H1 (cell line): ENCODE results near the gene HOXB3. TPM values are rescaled to one million over a fixed set of nuclear protein-coding genes. Genes with fewer than 3 reads are reported as not detected.

Experiments
- CTCF ChIA-PET: fragments of 300-600 bp; sonication (Branson Sonifier 250); formaldehyde crosslinking; loops from one replicate; lab custom pipeline; 2021; ENCODE audit not compliant: partially characterized antibody; lab: Charles Lee
- POLR2A ChIA-PET: fragments of 300-600 bp; sonication (Branson Sonifier 250); formaldehyde crosslinking; loops from one replicate; lab custom pipeline; 2021; ENCODE audit warnings: inconsistent platforms; ENCODE audit not compliant: partially characterized antibody; lab: Charles Lee
- DNase-seq, 2 experiments: peaks; one replicate each; pipeline versions ENCODE4 v3.0.0 to v3.0.0-alpha.2; 2010 to 2022; ENCODE audit warnings: low spot score in 2 of 2, low read depth in 1 of 2, mixed read lengths in 1 of 2
- FAIRE-seq: peaks from 2 replicates; lab custom pipeline; 2011; peaks lifted over from hg19 to GRCh38; lab: Jason Lieb, UNC
- H2AFZ ChIP-seq: 2 replicates; pipeline ENCODE4 v1.8.1; 2012; ENCODE audit warnings: low read length, inconsistent platforms
- H2AK5ac ChIP-seq: 2 replicates; pipeline ENCODE4 v1.6.1; 2013; ENCODE audit warnings: low read depth, low read length
- H2BK120ac ChIP-seq: replicated peaks from 2 replicates; pipeline ENCODE3; 2013; ENCODE audit warnings: low read depth, low read length, inconsistent platforms
- H2BK12ac ChIP-seq: 2 replicates; pipeline ENCODE4 v1.6.1; 2013; ENCODE audit warnings: low read depth, low read length
- H2BK15ac ChIP-seq: 2 replicates; pipeline ENCODE4 v1.6.1; 2013; ENCODE audit warnings: low read length
- H2BK20ac ChIP-seq: 2 replicates; pipeline ENCODE4 v1.6.1; 2013; ENCODE audit warnings: low read length
- H2BK5ac ChIP-seq: 2 replicates; pipeline ENCODE4 v1.6.1; 2013; ENCODE audit warnings: low read depth, low read length
- H3K14ac ChIP-seq: 2 replicates; pipeline ENCODE4 v1.6.1; 2013; ENCODE audit warnings: inconsistent platforms; ENCODE audit not compliant: insufficient read length
- H3K18ac ChIP-seq: 2 replicates; pipeline ENCODE4 v1.6.1; 2013; ENCODE audit warnings: low read length; ENCODE audit errors: extremely low read depth
- H3K23ac ChIP-seq: 2 replicates; pipeline ENCODE4 v1.6.1; 2013; ENCODE audit warnings: inconsistent platforms; ENCODE audit not compliant: insufficient read length
- H3K23me2 ChIP-seq: 2 replicates; pipeline ENCODE4 v1.6.1; 2013; ENCODE audit warnings: low read depth, low read length
- H3K27ac ChIP-seq: 2 replicates; pipeline ENCODE4 v1.6.1; 2011; ENCODE audit warnings: low read depth, low read length, inconsistent platforms
- H3K27me3 ChIP-seq, 4 experiments: replicated peaks in 1 of 4; 1 replicate in 1 of 4; 2 replicates in 3 of 4; pipeline versions ENCODE4 v1.6.1 to v1.8.1; 2011 to 2013; ENCODE audit warnings: low read length in 3 of 4, mild to moderate bottlenecking in 3 of 4, inconsistent platforms in 2 of 4, mixed read lengths in 2 of 4, moderate library complexity in 1 of 4; ENCODE audit not compliant: control insufficient read depth in 3 of 4, insufficient read depth in 3 of 4; ENCODE audit errors: extremely low read depth in 1 of 4
- H3K36me3 ChIP-seq, 4 experiments: 2 replicates each; pipeline versions ENCODE4 v1.6.1 to v1.8.1; 2011 to 2013; ENCODE audit warnings: mild to moderate bottlenecking in 4 of 4, low read length in 3 of 4, moderate library complexity in 2 of 4, control low read depth in 1 of 4, inconsistent platforms in 1 of 4; ENCODE audit not compliant: insufficient read depth in 4 of 4, control insufficient read depth in 2 of 4
- H3K4ac ChIP-seq: replicated peaks from 2 replicates; pipeline ENCODE3; 2013; ENCODE audit warnings: low read length, low read depth, mixed read lengths, inconsistent platforms; ENCODE audit not compliant: insufficient read length
- H3K4me1 ChIP-seq, 4 experiments: replicated peaks in 1 of 4; 1 replicate in 1 of 4; 2 replicates in 3 of 4; pipeline versions ENCODE4 v1.6.1 to v1.8.1; 2011 to 2013; ENCODE audit warnings: low read length in 3 of 4, inconsistent platforms in 2 of 4, mixed read lengths in 1 of 4; ENCODE audit not compliant: insufficient read depth in 4 of 4, control insufficient read depth in 3 of 4
- H3K4me2 ChIP-seq, 2 experiments: 2 replicates each; pipeline versions ENCODE4 v1.6.1 to v1.8.1; 2011 to 2013; ENCODE audit warnings: low read depth in 2 of 2, low read length in 2 of 2, control low read depth in 1 of 2, inconsistent platforms in 1 of 2, mild to moderate bottlenecking in 1 of 2; ENCODE audit not compliant: insufficient read depth in 1 of 2
- H3K4me3 ChIP-seq, 4 experiments: fragments of 200-600, 300-600 bp in 1 of 4; sonication (generic), shearing (Covaris generic), sonication (Bioruptor Twin) in 1 of 4; 2 replicates each; pipeline versions ENCODE4 v1.5.1 to v1.8.1; 2011 to 2016; ENCODE audit warnings: low read length in 4 of 4, low read depth in 3 of 4, control low read depth in 2 of 4, inconsistent platforms in 2 of 4, mild to moderate bottlenecking in 2 of 4, mixed read lengths in 1 of 4, moderate library complexity in 1 of 4; ENCODE audit not compliant: insufficient read depth in 2 of 4; ENCODE audit errors: extremely low read depth in 1 of 4
- H3K56ac ChIP-seq: replicated peaks from 2 replicates; pipeline ENCODE3; 2013; ENCODE audit warnings: low read depth, mild to moderate bottlenecking, mixed read lengths, low read length, inconsistent platforms; ENCODE audit not compliant: insufficient read length
- H3K79me1 ChIP-seq: 2 replicates; pipeline ENCODE4 v1.6.1; 2013; ENCODE audit warnings: low read depth, low read length, control low read depth
- H3K79me2 ChIP-seq, 2 experiments: 2 replicates each; pipeline versions ENCODE4 v1.6.1 to v1.8.1; 2012 to 2013; ENCODE audit warnings: low read length in 2 of 2, mild to moderate bottlenecking in 2 of 2, inconsistent platforms in 1 of 2; ENCODE audit not compliant: insufficient read depth in 2 of 2, control insufficient read depth in 1 of 2
- H3K9ac ChIP-seq, 4 experiments: replicated peaks in 1 of 4; 1 replicate in 1 of 4; 2 replicates in 3 of 4; pipeline versions ENCODE4 v1.6.1 to v1.8.1; 2011 to 2013; ENCODE audit warnings: low read depth in 3 of 4, low read length in 3 of 4, control low read depth in 2 of 4, mild to moderate bottlenecking in 2 of 4, moderate library complexity in 2 of 4, inconsistent platforms in 1 of 4; ENCODE audit errors: extremely low read depth in 1 of 4
- H3K9me3 ChIP-seq, 2 experiments: 2 replicates each; pipeline versions ENCODE4 v1.6.1 to v1.8.1; 2012 to 2013; ENCODE audit warnings: mild to moderate bottlenecking in 2 of 2, moderate library complexity in 2 of 2, control low read depth in 1 of 2, inconsistent platforms in 1 of 2, low read depth in 1 of 2, low read length in 1 of 2, mixed read lengths in 1 of 2; ENCODE audit not compliant: insufficient read depth in 2 of 2
- H4K20me1 ChIP-seq, 2 experiments: replicated peaks in 1 of 2; 2 replicates each; pipeline versions ENCODE3 to v1.8.1; 2011 to 2013; ENCODE audit warnings: inconsistent platforms in 2 of 2, low read length in 2 of 2, mild to moderate bottlenecking in 1 of 2; ENCODE audit not compliant: insufficient read depth in 2 of 2, control insufficient read depth in 1 of 2
- H4K5ac ChIP-seq: 2 replicates; pipeline ENCODE4 v1.6.1; 2013; ENCODE audit warnings: low read length, low read depth, mixed read lengths, inconsistent platforms; ENCODE audit not compliant: insufficient read length
- H4K8ac ChIP-seq: 2 replicates; pipeline ENCODE4 v1.8.0; 2013; ENCODE audit warnings: mild to moderate bottlenecking, moderate library complexity, low read length, inconsistent platforms; ENCODE audit not compliant: insufficient read depth; ENCODE audit errors: extremely low read depth
- H4K91ac ChIP-seq: replicated peaks from 2 replicates; pipeline ENCODE3; 2013; ENCODE audit warnings: low read length, mixed read lengths, inconsistent platforms; ENCODE audit not compliant: insufficient read length
- EZH2 ChIP-seq: fragments of 200-600 bp; sonication (generic); IDR thresholded peaks from 2 replicates; pipeline ENCODE4 v1.7.1; 2012; ENCODE audit warnings: low read depth, mild to moderate bottlenecking, moderate library complexity, low read length, inconsistent platforms; ENCODE audit not compliant: severe bottlenecking
- HDAC2 ChIP-seq, 2 experiments: fragments of 300-600 bp in 1 of 2; sonication (generic) in 1 of 2; IDR thresholded peaks; 2 replicates each; pipeline ENCODE4 v1.6.1; 2011 to 2012; ENCODE audit warnings: low read depth in 2 of 2, low read length in 2 of 2, mild to moderate bottlenecking in 2 of 2, moderate library complexity in 2 of 2, borderline replicate concordance in 1 of 2, inconsistent platforms in 1 of 2
- RNF2 ChIP-seq: fragments of 200-900, 300-1000 bp; sonication (generic); IDR thresholded peaks from 2 replicates; pipeline ENCODE4 v1.7.1; 2016; ENCODE audit warnings: borderline replicate concordance, low read depth, mild to moderate bottlenecking, antibody characterized with exemption, low read length; ENCODE audit not compliant: poor library complexity, severe bottlenecking; ENCODE audit errors: missing control alignments
- SAP30 ChIP-seq: fragments of 300-600 bp; sonication (generic); IDR thresholded peaks from 2 replicates; pipeline ENCODE4 v1.7.1; 2012; ENCODE audit warnings: low read length, moderate library complexity, mild to moderate bottlenecking, inconsistent platforms; ENCODE audit not compliant: insufficient read depth, insufficient replicate concordance
- SUZ12 ChIP-seq: fragments of 200-600 bp; sonication (generic); IDR thresholded peaks from 2 replicates; pipeline ENCODE4 v1.6.1; 2012; ENCODE audit warnings: mild to moderate bottlenecking, inconsistent platforms, low read length, moderate library complexity, mixed read lengths
- WGBS, 2 experiments: shearing (Covaris generic) in 1 of 2; methylation state at CpG; one replicate each; pipeline versions ENCODE4 v1.1.6 to v1.1.7; 2013 to 2015; ENCODE audit warnings: low lambda C conversion rate in 2 of 2, mixed read lengths in 2 of 2, inconsistent platforms in 1 of 2, low coverage in 1 of 2, missing lambda C conversion rate in 1 of 2; ENCODE audit not compliant: insufficient replicate concordance in 2 of 2, insufficient coverage in 1 of 2, insufficient read length in 1 of 2; ENCODE audit errors: extremely low coverage in 1 of 2, missing lambda C conversion rate in 1 of 2; 5-methylcytosine and 5-hydroxymethylcytosine counted together
- polyA plus RNA-seq, 7 experiments: library from polyadenylated mRNA; depleted of rRNA in 3 of 7; stranded (reverse) in 5 of 7; unstranded in 2 of 7; fragments of >200 nt in 5 of 7; fragments of 200-250 nt in 2 of 7; gene quantifications; 1 replicate in 5 of 7; 2 replicates in 1 of 7; 4 replicates in 1 of 7; pipeline versions ENCODE4 v1.2.1 to v1.2.3, GENCODE V29; 2011 to 2013; ENCODE audit warnings: missing spikeins in 2 of 7, mixed read lengths in 2 of 7
- total RNA-seq: library from RNA; stranded (reverse); fragmentation: NEBNext Ultra II Directional; extraction: Animal tissue kit (Norgen Biotek cat#: 25700); gene quantifications from 2 replicates; pipeline ENCODE4 v1.2.1, GENCODE V29; 2021

The HOXB3 gene
- total and polyA plus RNA-seq, 2 of the 8 experiments (the other 6 are each of a cell fraction or from before 2014, with no cell fraction given), result not detected

- peaks cover 7 to 31% (median 11%) of the 10 kb centered on the region in 4 experiments for H3K4me1 ChIP-seq
- no peak overlapping the region for H2BK12ac ChIP-seq
- no peak overlapping the region for H3K4me3 ChIP-seq
- no peak overlapping the region for H3K9ac ChIP-seq
- FAIRE-seq, result no peak
- H2BK20ac ChIP-seq, result no peak overlapping the region
- 17% methylated on average over 10 of the region's 10 CpGs; no CpG with 5 or more reads in 1 of the 2 experiments for WGBS, 2 experiments
- H3K27ac ChIP-seq, result no peak overlapping the region
- H3K14ac ChIP-seq, result no peak overlapping the region
- no peaks in the 10 kb centered on the region for H3K79me1 ChIP-seq
- H3K4me2 ChIP-seq, result peak overlapping the region; percentile 22 to 33; a peak in 1 of 4 replicates
- H3K27me3 ChIP-seq, result peaks cover 92 to 100% (median 98%) of the 10 kb centered on the region in 4 experiments
- H2BK15ac ChIP-seq, result no peak overlapping the region
- no peak overlapping the region for H3K18ac ChIP-seq
- no peak overlapping the region for H4K8ac ChIP-seq
- H2AK5ac ChIP-seq, result no peak overlapping the region
- no peak overlapping the region for H4K91ac ChIP-seq
- H2BK120ac ChIP-seq, result no peak overlapping the region
- no peak for DNase-seq
- H4K5ac ChIP-seq, result no peak overlapping the region
- no peaks in the 10 kb centered on the region for H3K79me2 ChIP-seq
- no peaks in the 10 kb centered on the region; the same call in 1 of the 2 replicates for H3K23me2 ChIP-seq
- H4K20me1 ChIP-seq, result peaks cover 12 to 16% of the 10 kb centered on the region in 2 experiments
- H3K56ac ChIP-seq, result no peak overlapping the region
- H2BK5ac ChIP-seq, result no peak overlapping the region
- H3K9me3 ChIP-seq, result no peaks in the 10 kb centered on the region
- POLR2A ChIA-PET, result interaction anchor here (0.6 to 1.2 kb wide), 4 partner anchors 9 to 195 kb away, joined by 3 read pairs; no protein-coding TSS in a partner anchor
- H3K23ac ChIP-seq, result no peak overlapping the region
- TF ChIP-seq RNF2 (peak; percentile 22), SAP30 (no peak), EZH2 (peak; percentile 23), HDAC2 (IDR thresholded peaks at IDR 0.05; ENCODE audit: borderline replicate concordance in 1 of 2, low read depth in 2 of 2, low read length in 2 of 2) (no peak), SUZ12 (peak; percentile 75)
- TF ChIP-seq, all 59 proteins: peak for 3
- no peak overlapping the region for H2AFZ ChIP-seq
- H3K36me3 ChIP-seq, result peaks cover 0 to 6% (median 0%) of the 10 kb centered on the region in 4 experiments; a peak in 1 of 8 replicates
- H3K4ac ChIP-seq, result no peak overlapping the region
- CTCF ChIA-PET, result interaction anchor here (0.7 to 6.6 kb wide), 24 partner anchors 8 to 331 kb away, joined by 3 to 53 read pairs (median 4); partner anchors contain the start of genes HOXB1, HOXB3 and HOXB5
Measured at GRCh38 chr17:48546924-48547807, 42.9 kb downstream of the HOXB3 start.
